ENCODE measurements around the gene PHRF1. TPM values are rescaled to one million over a fixed set of nuclear protein-coding genes. Genes with fewer than 3 reads are reported as not detected.

Gene PHRF1
- total and polyA plus RNA-seq, 4 donors, result 2.4 to 25.2 (median 18.8) TPM

- Histone ChIP-seq H3K27ac (ENCODE audit: low read depth in 1 of 2, low read length in 2 of 2) (no peak overlapping the region), H3K4me3 (ENCODE audit: low read depth in 1 of 3, low read length in 3 of 3) (no peak overlapping the region), H3K4me1 (ENCODE audit: control insufficient read depth in 4 of 4, insufficient read depth in 4 of 4, low read length in 3 of 4) (peaks cover 3 to 16% (median 7%) of the 10 kb centered on the region in 4 donors), H3K36me3 (ENCODE audit: control insufficient read depth in 4 of 4, insufficient read depth in 3 of 4, low read depth in 1 of 4, low read length in 3 of 4) (no peaks in the 10 kb centered on the region), H3K9ac (ENCODE audit: low read depth in 1 of 2, low read length in 2 of 2) (no peak overlapping the region), H3K27me3 (ENCODE audit: control insufficient read depth in 4 of 4, insufficient read depth in 4 of 4, low read length in 3 of 4) (no peaks in the 10 kb centered on the region), H3K9me3 (ENCODE audit: control insufficient read depth in 4 of 4, low read length in 3 of 4) (no peaks in the 10 kb centered on the region)
- DNase-seq (ENCODE audit: low spot score), result no peak
- TF ChIP-seq RAD21 (IDR thresholded peaks at IDR 0.05) (no peak), ATF3 (IDR thresholded peaks at IDR 0.05) (no peak), GABPA (IDR thresholded peaks at IDR 0.05 in 1 of 2, conservative IDR thresholded peaks at IDR 0.05 in 1 of 2) (no peak), FOXA2 (IDR thresholded peaks at IDR 0.05) (no peak), CTCF (IDR thresholded peaks at IDR 0.05; ENCODE audit: low read depth, low read length, missing input control) (no peak), TAF1 (conservative IDR thresholded peaks at IDR 0.05) (no peak), NR2F2 (IDR thresholded peaks at IDR 0.05) (no peak), RXRA (IDR thresholded peaks at IDR 0.05) (no peak), SP1 (IDR thresholded peaks at IDR 0.05) (no peak), HNF4G (IDR thresholded peaks at IDR 0.05) (no peak), FOXA1 (IDR thresholded peaks at IDR 0.05) (no peak), YY1 (IDR thresholded peaks at IDR 0.05) (no peak), MAX (IDR thresholded peaks at IDR 0.05) (no peak), HNF4A (conservative IDR thresholded peaks at IDR 0.05) (no peak), JUND (IDR thresholded peaks at IDR 0.05) (no peak), EGR1 (IDR thresholded peaks at IDR 0.05; ENCODE audit: low read depth in 2 of 2) (no peak), ZBTB33 (IDR thresholded peaks at IDR 0.05) (no peak)
- 77% methylated on average over 22 of the region's 22 CpGs for WGBS
Measured at GRCh38 chr11:635945-636510, 59.8 kb downstream of the PHRF1 start.

GRCh38 chr11:636511-637332 lies 60.5 kb downstream of the PHRF1 start, which contains the start of gene DRD4:
Gene DRD4 (plus strand): TSS chr11:637269. CDS start chr11:637305, 36 bp downstream.
- H3K27me3 ChIP-seq (ENCODE audit: control insufficient read depth in 4 of 4, insufficient read depth in 4 of 4, low read length in 3 of 4), result no peaks in the 10 kb centered on the region
- H3K36me3 ChIP-seq (ENCODE audit: control insufficient read depth in 4 of 4, insufficient read depth in 3 of 4, low read depth in 1 of 4, low read length in 3 of 4), result peaks cover 0 to 2% (median 0%) of the 10 kb centered on the region in 4 donors
- no peaks in the 10 kb centered on the region for H3K9me3 ChIP-seq (ENCODE audit: control insufficient read depth in 4 of 4, low read length in 3 of 4)
- H3K27ac ChIP-seq (ENCODE audit: low read depth in 1 of 2, low read length in 2 of 2), result no peak within 1 kb of the TSS
- peaks cover 3 to 16% (median 7%) of the 10 kb centered on the region in 4 donors for H3K4me1 ChIP-seq (ENCODE audit: control insufficient read depth in 4 of 4, insufficient read depth in 4 of 4, low read length in 3 of 4)
- no peak within 1 kb of the TSS for H3K9ac ChIP-seq (ENCODE audit: low read depth in 1 of 2, low read length in 2 of 2)
- WGBS, result 24% methylated on average over 100 of the region's 100 CpGs
- DNase-seq (ENCODE audit: low spot score), result no peak
- peak within 1 kb of the TSS in 1 of 3 donors; percentile 37 for H3K4me3 ChIP-seq (ENCODE audit: low read depth in 1 of 3, low read length in 3 of 3)
- no peak for TF ChIP-seq REST (IDR thresholded peaks at IDR 0.05)
- TF ChIP-seq RAD21 (IDR thresholded peaks at IDR 0.05), result no peak
- no peak for TF ChIP-seq ZBTB33 (IDR thresholded peaks at IDR 0.05)
- no peak for TF ChIP-seq CTCF (IDR thresholded peaks at IDR 0.05; ENCODE audit: low read depth, low read length, missing input control)
- TF ChIP-seq SP1 (IDR thresholded peaks at IDR 0.05), result no peak
- TF ChIP-seq HNF4A (conservative IDR thresholded peaks at IDR 0.05), result no peak
- TF ChIP-seq YY1 (IDR thresholded peaks at IDR 0.05), result no peak
- TF ChIP-seq HNF4G (IDR thresholded peaks at IDR 0.05), result no peak
- no peak for TF ChIP-seq RXRA (IDR thresholded peaks at IDR 0.05)
- no peak for TF ChIP-seq FOXA1 (IDR thresholded peaks at IDR 0.05)
- no peak for TF ChIP-seq TAF1 (conservative IDR thresholded peaks at IDR 0.05)
